ENCODE results near the gene RERG.
"Not testable (repeated sequence)": the region's sequence is repeated elsewhere in the genome, so short reads cannot be mapped to it uniquely, and the experiment has no call there.

The RERG gene

GRCh38 chr12:15130541-15130940, 90.7 kb downstream of the RERG start:
- DNase-seq: no peak

- DNase-seq: no peak
Measured at GRCh38 chr12:15123401-15123800, 97.8 kb downstream of the RERG start.

- no peak for DNase-seq
Measured at GRCh38 chr12:15122344-15122743, 98.9 kb downstream of the RERG start.

- DNase-seq: no peak
Measured at GRCh38 chr12:15118955-15119354, 102.3 kb downstream of the RERG start.

- no peak for DNase-seq
Measured at GRCh38 chr12:15116983-15117382, 104.2 kb downstream of the RERG start.

- peak; percentile 48 for DNase-seq
Measured at GRCh38 chr12:15116086-15116485, 105.1 kb downstream of the RERG start.

GRCh38 chr12:15115434-15115833, 105.8 kb downstream of the RERG start:
- DNase-seq: no peak

- no peak for DNase-seq
Measured at GRCh38 chr12:15114501-15114900, 106.7 kb downstream of the RERG start.

- DNase-seq: no peak
Measured at GRCh38 chr12:15092826-15093225, 128.4 kb downstream of the RERG start.

GRCh38 chr12:15090441-15090840, 130.8 kb downstream of the RERG start:
- DNase-seq: no peak

GRCh38 chr12:15088105-15088504, 133.1 kb downstream of the RERG start:
- no peak for DNase-seq

GRCh38 chr12:15077751-15078150, 143.5 kb downstream of the RERG start:
- DNase-seq: not testable (repeated sequence)

GRCh38 chr12:15074351-15074750, 146.9 kb downstream of the RERG start:
- no peak for DNase-seq

- DNase-seq: no peak
Measured at GRCh38 chr12:15059123-15059522, 162.1 kb downstream of the RERG start.
